ENCODE results near the gene DNAJC30. TPM values are rescaled to one million over a fixed set of nuclear protein-coding genes. Genes with fewer than 3 reads are reported as not detected.
"Not testable (repeated sequence)": the region's sequence is repeated elsewhere in the genome, so short reads cannot be mapped to it uniquely, and the experiment has no call there.

The DNAJC30 gene
- polyA plus RNA-seq, 1 donor from 2014 or later, result 1.3 TPM

DNA sequence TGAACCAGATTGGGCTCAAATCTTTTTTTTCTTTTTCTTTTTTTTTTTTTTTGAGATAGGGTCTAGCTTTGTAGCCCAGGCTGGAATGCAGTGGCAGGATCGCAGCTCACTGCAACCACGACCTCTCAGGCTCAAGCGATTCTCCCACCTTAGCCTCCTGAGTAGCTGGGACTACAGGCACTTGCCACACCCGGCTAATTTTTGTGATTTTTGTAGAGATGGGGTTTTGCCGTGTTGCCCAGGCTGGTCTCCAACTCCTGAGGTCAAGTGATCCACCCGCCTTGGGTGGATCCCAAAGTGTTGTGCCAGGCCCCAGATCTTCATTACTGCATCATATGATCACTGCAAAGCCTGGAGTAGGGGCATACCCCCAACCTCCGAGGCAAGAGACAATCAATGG, 2.8 kb downstream of the DNAJC30 start (continued):
- TF ChIP-seq MXI1 (conservative IDR thresholded peaks at IDR 0.05; ENCODE audit: poor library complexity, severe bottlenecking), result no peak

- H3K36me3 ChIP-seq (ENCODE audit: insufficient read depth, low read length), result no peaks in the 10 kb centered on the region
- H2AFZ ChIP-seq (ENCODE audit: low read depth, low read length), result no peak overlapping the region
- TF ChIP-seq, protein P1, sequence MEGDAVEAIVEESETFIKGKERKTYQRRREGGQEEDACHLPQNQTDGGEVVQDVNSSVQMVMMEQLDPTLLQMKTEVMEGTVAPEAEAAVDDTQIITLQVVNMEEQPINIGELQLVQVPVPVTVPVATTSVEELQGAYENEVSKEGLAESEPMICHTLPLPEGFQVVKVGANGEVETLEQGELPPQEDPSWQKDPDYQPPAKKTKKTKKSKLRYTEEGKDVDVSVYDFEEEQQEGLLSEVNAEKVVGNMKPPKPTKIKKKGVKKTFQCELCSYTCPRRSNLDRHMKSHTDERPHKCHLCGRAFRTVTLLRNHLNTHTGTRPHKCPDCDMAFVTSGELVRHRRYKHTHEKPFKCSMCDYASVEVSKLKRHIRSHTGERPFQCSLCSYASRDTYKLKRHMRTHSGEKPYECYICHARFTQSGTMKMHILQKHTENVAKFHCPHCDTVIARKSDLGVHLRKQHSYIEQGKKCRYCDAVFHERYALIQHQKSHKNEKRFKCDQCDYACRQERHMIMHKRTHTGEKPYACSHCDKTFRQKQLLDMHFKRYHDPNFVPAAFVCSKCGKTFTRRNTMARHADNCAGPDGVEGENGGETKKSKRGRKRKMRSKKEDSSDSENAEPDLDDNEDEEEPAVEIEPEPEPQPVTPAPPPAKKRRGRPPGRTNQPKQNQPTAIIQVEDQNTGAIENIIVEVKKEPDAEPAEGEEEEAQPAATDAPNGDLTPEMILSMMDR (IDR thresholded peaks at IDR 0.05; ENCODE audit: poor library complexity, severe bottlenecking), result no peak
- no peak for TF ChIP-seq EZH2 (IDR thresholded peaks at IDR 0.05; ENCODE audit: borderline replicate concordance, insufficient read depth, low read length, poor library complexity, severe bottlenecking)
- TF ChIP-seq RAD21 (conservative IDR thresholded peaks at IDR 0.05), result no peak
- no peak for TF ChIP-seq EP300 (conservative IDR thresholded peaks at IDR 0.05; ENCODE audit: poor library complexity, severe bottlenecking)
- no peak overlapping the region for H3K4me2 ChIP-seq (ENCODE audit: low read length)
- H4K20me1 ChIP-seq (ENCODE audit: insufficient read depth), result no peaks in the 10 kb centered on the region
- no peaks in the 10 kb centered on the region for H3K9me3 ChIP-seq (ENCODE audit: low read length)
- no peak overlapping the region for H3K4me3 ChIP-seq (ENCODE audit: low read length)
- peaks cover 36% of the 10 kb centered on the region for H3K79me2 ChIP-seq (replicated peaks; ENCODE audit: insufficient read depth, low read length)
- no peaks in the 10 kb centered on the region for H3F3A ChIP-seq (ENCODE audit: insufficient read depth, low read length, poor library complexity, severe bottlenecking)
- no peak overlapping the region for H3K9ac ChIP-seq (ENCODE audit: low read length)
- no peak overlapping the region for H3K27ac ChIP-seq (ENCODE audit: low read length)
- H3K27me3 ChIP-seq (ENCODE audit: insufficient read depth, low read depth, low read length), result no peaks in the 10 kb centered on the region
- no peaks in the 10 kb centered on the region for H3K9me2 ChIP-seq (ENCODE audit: insufficient read depth, low read length)
Observed at GRCh38 chr7:73679709-73680108, 3.5 kb downstream of the DNAJC30 start.

DNA sequence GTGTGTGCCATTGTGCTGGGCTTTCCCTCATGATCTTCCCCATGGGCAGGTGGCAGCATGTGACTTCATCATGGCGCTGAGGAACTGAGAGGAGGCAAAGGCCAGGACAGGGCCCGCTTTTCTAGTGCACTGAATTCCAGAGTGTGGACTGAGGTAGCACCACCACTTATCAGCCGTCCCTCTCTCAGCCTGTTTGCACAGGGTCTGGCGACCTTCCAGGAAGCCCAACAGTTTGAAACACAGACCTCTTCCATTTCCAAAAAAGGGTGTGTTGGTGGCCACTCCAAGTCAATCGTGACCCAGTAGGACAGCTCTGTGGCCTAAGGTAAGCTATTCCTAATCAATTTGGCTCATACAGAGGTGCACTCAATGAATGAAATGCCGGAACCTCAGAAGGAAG, 4.4 kb downstream of the DNAJC30 start:
- no peaks in the 10 kb centered on the region for H3K9me2 ChIP-seq (ENCODE audit: insufficient read depth, low read length)
- H3K9me3 ChIP-seq (ENCODE audit: low read length), result no peaks in the 10 kb centered on the region
- H3F3A ChIP-seq (ENCODE audit: insufficient read depth, low read length, poor library complexity, severe bottlenecking), result no peaks in the 10 kb centered on the region
- peaks cover 28% of the 10 kb centered on the region for H3K79me2 ChIP-seq (replicated peaks; ENCODE audit: insufficient read depth, low read length)
- no peak overlapping the region for H2AFZ ChIP-seq (ENCODE audit: low read depth, low read length)
- no peak overlapping the region for H3K4me3 ChIP-seq (ENCODE audit: low read length)
- no peaks in the 10 kb centered on the region for H4K20me1 ChIP-seq (ENCODE audit: insufficient read depth)
- H3K4me2 ChIP-seq (ENCODE audit: low read length), result no peak overlapping the region
- H3K9ac ChIP-seq (ENCODE audit: low read length), result no peak overlapping the region
- no peak overlapping the region for H3K27ac ChIP-seq (ENCODE audit: low read length)
- H3K27me3 ChIP-seq (ENCODE audit: insufficient read depth, low read depth, low read length), result no peaks in the 10 kb centered on the region
- H3K36me3 ChIP-seq (ENCODE audit: insufficient read depth, low read length), result no peaks in the 10 kb centered on the region
- TF ChIP-seq POLR2AphosphoS5 (IDR thresholded peaks at IDR 0.05), result peak; percentile 4
- no peak for TF ChIP-seq REST (IDR thresholded peaks at IDR 0.05; ENCODE audit: borderline replicate concordance)

GRCh38 chr7:73676062-73676461, 7.2 kb downstream of the DNAJC30 start:
- not testable (repeated sequence) for H3K79me2 ChIP-seq (replicated peaks; ENCODE audit: insufficient read depth, low read length); H3K9me2 ChIP-seq (ENCODE audit: insufficient read depth, low read length); H3K27me3 ChIP-seq (ENCODE audit: insufficient read depth, low read depth, low read length); H3K4me3 ChIP-seq (ENCODE audit: low read length); H3K27ac ChIP-seq (ENCODE audit: low read length); H3K36me3 ChIP-seq (ENCODE audit: insufficient read depth, low read length); H3K9ac ChIP-seq (ENCODE audit: low read length); H3F3A ChIP-seq (ENCODE audit: insufficient read depth, low read length, poor library complexity, severe bottlenecking); H2AFZ ChIP-seq (ENCODE audit: low read depth, low read length); H3K9me3 ChIP-seq (ENCODE audit: low read length); H3K4me2 ChIP-seq (ENCODE audit: low read length); H4K20me1 ChIP-seq (ENCODE audit: insufficient read depth)
